CD14-positive monocyte (primary cell): ENCODE data around the gene HOXA5. TPM values are rescaled to one million over a fixed set of nuclear protein-coding genes. Genes with fewer than 3 reads are reported as not detected.

ENCODE experiments used
- DNase-seq, 3 donors: peaks; one replicate each; pipeline ENCODE4 v3.0.0-alpha.2; 2011 to 2022
- H2AFZ ChIP-seq: 2 replicates; pipeline ENCODE4 v1.6.0; 2012; ENCODE audit warnings: mild to moderate bottlenecking, low read depth, low read length, inconsistent platforms; ENCODE audit not compliant: insufficient read depth, poor library complexity, severe bottlenecking
- H3K27ac ChIP-seq, 2 donors: 1 replicate in 1 of 2; 2 replicates in 1 of 2; pipeline ENCODE4 v1.5.1; 2012 to 2013; ENCODE audit warnings: low read length in 2 of 2, control low read depth in 1 of 2, inconsistent platforms in 1 of 2, low read depth in 1 of 2, mild to moderate bottlenecking in 1 of 2
- H3K27me3 ChIP-seq, 2 donors: one replicate each; pipeline versions ENCODE4 v1.6.0 to v1.6.1; 2011 to 2013; ENCODE audit warnings: low read length in 2 of 2; ENCODE audit not compliant: control insufficient read depth in 2 of 2, insufficient read depth in 2 of 2
- H3K36me3 ChIP-seq, 2 donors: replicated peaks in 1 of 2; 1 replicate in 1 of 2; 2 replicates in 1 of 2; pipeline versions ENCODE4 v1.5.1 to v1.6.1; 2012 to 2013; ENCODE audit warnings: low read length in 2 of 2, control low read depth in 1 of 2, inconsistent platforms in 1 of 2, mild to moderate bottlenecking in 1 of 2; ENCODE audit not compliant: insufficient read depth in 2 of 2, control insufficient read depth in 1 of 2
- H3K4me1 ChIP-seq, 2 donors: 1 replicate in 1 of 2; 2 replicates in 1 of 2; pipeline versions ENCODE4 v1.5.1 to v1.6.1; 2012 to 2013; ENCODE audit warnings: low read length in 2 of 2, control low read depth in 1 of 2, inconsistent platforms in 1 of 2, mild to moderate bottlenecking in 1 of 2, moderate library complexity in 1 of 2; ENCODE audit not compliant: insufficient read depth in 2 of 2, control insufficient read depth in 1 of 2
- H3K4me2 ChIP-seq: replicated peaks from 2 replicates; pipeline ENCODE3; 2012; ENCODE audit warnings: low read length, moderate library complexity, mild to moderate bottlenecking; ENCODE audit not compliant: poor library complexity, severe bottlenecking; ENCODE audit errors: extremely low read depth
- H3K4me3 ChIP-seq, 3 experiments: fragments of 200-600 bp in 1 of 3; sonication (generic) in 1 of 3; replicated peaks in 1 of 3; 1 replicate in 2 of 3; 2 replicates in 1 of 3; pipeline ENCODE4 v1.5.1; 2011 to 2013; ENCODE audit warnings: low read length in 3 of 3, mild to moderate bottlenecking in 3 of 3, control low read depth in 2 of 3, low read depth in 2 of 3, inconsistent platforms in 1 of 3, moderate library complexity in 1 of 3
- H3K79me2 ChIP-seq: 2 replicates; pipeline ENCODE4 v1.6.0; 2012; ENCODE audit warnings: mild to moderate bottlenecking, control low read depth, inconsistent platforms, low read length, moderate library complexity; ENCODE audit not compliant: insufficient read depth
- H3K9ac ChIP-seq: 2 replicates; pipeline ENCODE4 v1.6.0; 2017; ENCODE audit warnings: low read length, mild to moderate bottlenecking; ENCODE audit not compliant: insufficient read depth, poor library complexity, severe bottlenecking
- H3K9me3 ChIP-seq, 2 donors: replicated peaks in 1 of 2; 1 replicate in 1 of 2; 2 replicates in 1 of 2; pipeline versions ENCODE4 v1.5.1 to v1.6.1; 2012 to 2013; ENCODE audit warnings: low read length in 2 of 2, control low read depth in 1 of 2; ENCODE audit not compliant: control insufficient read depth in 1 of 2, insufficient read depth in 1 of 2
- H4K20me1 ChIP-seq: 2 replicates; pipeline ENCODE4 v1.6.0; 2012; ENCODE audit warnings: mild to moderate bottlenecking, low read length, control low read depth, moderate library complexity; ENCODE audit not compliant: insufficient read depth
- H3K27ac Mint-ChIP-seq, 7 donors: one replicate each; pipeline ENCODE4 v1.8.0; 2020; ENCODE audit warnings: mild to moderate bottlenecking in 7 of 7, mixed read lengths in 7 of 7, moderate library complexity in 6 of 7, inconsistent platforms in 2 of 7
- H3K27me3 Mint-ChIP-seq, 3 donors: one replicate each; pipeline ENCODE4 v1.8.0; 2021 to 2022; ENCODE audit warnings: low read depth in 3 of 3, mild to moderate bottlenecking in 3 of 3, mixed read lengths in 3 of 3, moderate library complexity in 3 of 3, inconsistent platforms in 1 of 3
- H3K36me3 Mint-ChIP-seq, 2 donors: one replicate each; pipeline ENCODE4 v1.8.0; 2020; ENCODE audit warnings: mixed read lengths in 2 of 2, inconsistent platforms in 1 of 2, mild to moderate bottlenecking in 1 of 2
- H3K4me1 Mint-ChIP-seq: one replicate; pipeline ENCODE4 v1.8.0; 2020; ENCODE audit warnings: mild to moderate bottlenecking, mixed read lengths
- H3K4me3 Mint-ChIP-seq, 2 donors: one replicate each; pipeline ENCODE4 v1.8.0; 2020; ENCODE audit warnings: mild to moderate bottlenecking in 2 of 2, mixed read lengths in 2 of 2, moderate library complexity in 1 of 2
- H3K9me3 Mint-ChIP-seq, 7 donors: one replicate each; pipeline ENCODE4 v1.8.0; 2020 to 2022; ENCODE audit warnings: mixed read lengths in 7 of 7, mild to moderate bottlenecking in 6 of 7, moderate library complexity in 6 of 7, inconsistent platforms in 2 of 7
- CTCF ChIP-seq: fragments of 200-600 bp; IDR thresholded peaks from one replicate; pipeline ENCODE4 v1.8.0; 2022; ENCODE audit warnings: antibody characterized with exemption, mild to moderate bottlenecking
- WGBS: methylation state at CpG from one replicate; pipeline ENCODE4 v1.1.5; 2013; ENCODE audit warnings: missing lambda C conversion rate; ENCODE audit not compliant: insufficient coverage; 5-methylcytosine and 5-hydroxymethylcytosine counted together
- intact Hi-C, 2 donors: fragments of 100-400 bp; cut with micrococcal nuclease; formaldehyde crosslinking; loops; one replicate each; pipeline versions ENCODE4 v1.15.0 to v1.15.1; 2023
- polyA plus RNA-seq, 3 donors: library from polyadenylated mRNA; depleted of rRNA in 1 of 3; unstranded in 2 of 3; stranded (reverse) in 1 of 3; fragments of 300-500 nt in 2 of 3; fragments of >200 nt in 1 of 3; fragmentation: Illumina TruSeq in 2 of 3; gene quantifications; 1 replicate in 2 of 3; 2 replicates in 1 of 3; pipeline ENCODE4 v1.2.3, GENCODE V29; 2012 to 2021

The HOXA5 gene
- polyA plus RNA-seq, 3 donors = 0.85 to 3.0 (median 1.8) TPM

- H4K20me1 ChIP-seq = no peaks in the 10 kb centered on the region
- DNase-seq = no peak
- WGBS = no CpG with 5 or more reads among the region's 26 CpGs
- Mint-ChIP-seq H3K36me3 (no peaks in the 10 kb centered on the region), H3K27me3 (peaks cover under 1 to 3% (median 2%) of the 10 kb centered on the region in 3 donors), H3K9me3 (peaks cover 0 to 4% (median 1%) of the 10 kb centered on the region in 7 donors), H3K27ac (peak overlapping the region in 1 of 7 donors; percentile 37), H3K4me3 (no peak overlapping the region), H3K4me1 (peaks cover 2% of the 10 kb centered on the region)
- intact Hi-C loops = no loop called here
- H3K4me1 ChIP-seq = no peaks in the 10 kb centered on the region
- H3K9me3 ChIP-seq = no peaks in the 10 kb centered on the region
- no peaks in the 10 kb centered on the region for H3K36me3 ChIP-seq
- H3K4me2 ChIP-seq = no peak overlapping the region
- H3K27ac ChIP-seq = no peak overlapping the region
- no peak overlapping the region for H3K9ac ChIP-seq
- no peak overlapping the region for H2AFZ ChIP-seq
- H3K4me3 ChIP-seq = no peak overlapping the region
- no peak for TF ChIP-seq CTCF
- no peaks in the 10 kb centered on the region for H3K27me3 ChIP-seq
- H3K79me2 ChIP-seq = no peaks in the 10 kb centered on the region
Measured at GRCh38 chr7:27113991-27114769, 29.3 kb downstream of the HOXA5 start.

GRCh38 chr7:27112955-27113949 lies 30.2 kb downstream of the HOXA5 start:
- H3K9me3 ChIP-seq = peaks cover 0 to 4% of the 10 kb centered on the region in 2 donors
- no peak overlapping the region for H3K4me3 Mint-ChIP-seq
- TF ChIP-seq CTCF = no peak
- no peak overlapping the region for H3K4me3 ChIP-seq
- no peaks in the 10 kb centered on the region for H3K36me3 ChIP-seq
- peaks cover 2 to 3% (median 2%) of the 10 kb centered on the region in 3 donors for H3K27me3 Mint-ChIP-seq
- H3K27me3 ChIP-seq = no peaks in the 10 kb centered on the region
- H3K4me2 ChIP-seq = no peak overlapping the region
- peaks cover 2% of the 10 kb centered on the region for H3K4me1 Mint-ChIP-seq
- peak overlapping the region in 1 of 7 donors; percentile 57 for H3K27ac Mint-ChIP-seq
- H3K9ac ChIP-seq = no peak overlapping the region
- no peak overlapping the region for H2AFZ ChIP-seq
- no peaks in the 10 kb centered on the region for H3K36me3 Mint-ChIP-seq
- no peaks in the 10 kb centered on the region for H3K4me1 ChIP-seq
- H3K9me3 Mint-ChIP-seq = peaks cover 0 to 7% (median 1%) of the 10 kb centered on the region in 7 donors
- 97% methylated on average over 27 of the region's 57 CpGs for WGBS
- DNase-seq = no peak
- no peak overlapping the region for H3K27ac ChIP-seq
- no peaks in the 10 kb centered on the region for H3K79me2 ChIP-seq
- no peaks in the 10 kb centered on the region for H4K20me1 ChIP-seq
- intact Hi-C loops = no loop called here
